PFSK-1 (cell line): Measurements from ENCODE around the gene SRA1.

Experiments used
- FOXP2 ChIP-seq: optimal IDR thresholded peaks from 2 replicates; pipeline ENCODE3; 2011; ENCODE audit warnings: borderline replicate concordance, control low read depth, inconsistent platforms; ENCODE audit not compliant: insufficient read depth; ENCODE audit errors: extremely low read length, extremely low read depth
- POLR2AphosphoS5 ChIP-seq: IDR thresholded peaks from 2 replicates; pipeline ENCODE4 v1.6.1; 2012; ENCODE audit warnings: low read depth, mild to moderate bottlenecking, control low read depth, low read length, moderate library complexity
- SIN3A ChIP-seq: IDR thresholded peaks from 2 replicates; pipeline ENCODE4 v1.6.1; 2012; ENCODE audit warnings: mild to moderate bottlenecking, low read length, moderate library complexity, borderline replicate concordance; ENCODE audit not compliant: insufficient read depth
- TAF1 ChIP-seq: IDR thresholded peaks from 2 replicates; pipeline ENCODE4 v1.6.1; 2012; ENCODE audit warnings: low read length, control low read depth, borderline replicate concordance; ENCODE audit not compliant: insufficient read depth
- TF ChIP-seq, protein P1 (sequence below), 2 experiments: IDR thresholded peaks; 2 replicates each; pipeline versions ENCODE4 v1.6.1 to v1.8.0; 2011 to 2012; ENCODE audit warnings: low read depth in 2 of 2, low read length in 2 of 2, control low read depth in 1 of 2, inconsistent platforms in 1 of 2, mild to moderate bottlenecking in 1 of 2, moderate library complexity in 1 of 2; ENCODE audit not compliant: insufficient read depth in 1 of 2

Gene SRA1

GRCh38 chr5:140570488-140570887 is 13.2 kb upstream of the SRA1 start:
- TF ChIP-seq, protein P1, sequence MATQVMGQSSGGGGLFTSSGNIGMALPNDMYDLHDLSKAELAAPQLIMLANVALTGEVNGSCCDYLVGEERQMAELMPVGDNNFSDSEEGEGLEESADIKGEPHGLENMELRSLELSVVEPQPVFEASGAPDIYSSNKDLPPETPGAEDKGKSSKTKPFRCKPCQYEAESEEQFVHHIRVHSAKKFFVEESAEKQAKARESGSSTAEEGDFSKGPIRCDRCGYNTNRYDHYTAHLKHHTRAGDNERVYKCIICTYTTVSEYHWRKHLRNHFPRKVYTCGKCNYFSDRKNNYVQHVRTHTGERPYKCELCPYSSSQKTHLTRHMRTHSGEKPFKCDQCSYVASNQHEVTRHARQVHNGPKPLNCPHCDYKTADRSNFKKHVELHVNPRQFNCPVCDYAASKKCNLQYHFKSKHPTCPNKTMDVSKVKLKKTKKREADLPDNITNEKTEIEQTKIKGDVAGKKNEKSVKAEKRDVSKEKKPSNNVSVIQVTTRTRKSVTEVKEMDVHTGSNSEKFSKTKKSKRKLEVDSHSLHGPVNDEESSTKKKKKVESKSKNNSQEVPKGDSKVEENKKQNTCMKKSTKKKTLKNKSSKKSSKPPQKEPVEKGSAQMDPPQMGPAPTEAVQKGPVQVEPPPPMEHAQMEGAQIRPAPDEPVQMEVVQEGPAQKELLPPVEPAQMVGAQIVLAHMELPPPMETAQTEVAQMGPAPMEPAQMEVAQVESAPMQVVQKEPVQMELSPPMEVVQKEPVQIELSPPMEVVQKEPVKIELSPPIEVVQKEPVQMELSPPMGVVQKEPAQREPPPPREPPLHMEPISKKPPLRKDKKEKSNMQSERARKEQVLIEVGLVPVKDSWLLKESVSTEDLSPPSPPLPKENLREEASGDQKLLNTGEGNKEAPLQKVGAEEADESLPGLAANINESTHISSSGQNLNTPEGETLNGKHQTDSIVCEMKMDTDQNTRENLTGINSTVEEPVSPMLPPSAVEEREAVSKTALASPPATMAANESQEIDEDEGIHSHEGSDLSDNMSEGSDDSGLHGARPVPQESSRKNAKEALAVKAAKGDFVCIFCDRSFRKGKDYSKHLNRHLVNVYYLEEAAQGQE (IDR thresholded peaks at IDR 0.05; ENCODE audit: insufficient read depth in 1 of 2, low read depth in 2 of 2, low read length in 2 of 2) = no peak
- TF ChIP-seq SIN3A (no peak), FOXP2 (no peak), TAF1 (no peak), POLR2AphosphoS5 (no peak)

GRCh38 chr5:140570058-140570457 is 12.8 kb upstream of the SRA1 start:
- TF ChIP-seq FOXP2 (no peak), SIN3A (no peak), TAF1 (no peak), POLR2AphosphoS5 (no peak)
- TF ChIP-seq, protein P1 (IDR thresholded peaks at IDR 0.05; ENCODE audit: insufficient read depth in 1 of 2, low read depth in 2 of 2, low read length in 2 of 2) = no peak

DNA sequence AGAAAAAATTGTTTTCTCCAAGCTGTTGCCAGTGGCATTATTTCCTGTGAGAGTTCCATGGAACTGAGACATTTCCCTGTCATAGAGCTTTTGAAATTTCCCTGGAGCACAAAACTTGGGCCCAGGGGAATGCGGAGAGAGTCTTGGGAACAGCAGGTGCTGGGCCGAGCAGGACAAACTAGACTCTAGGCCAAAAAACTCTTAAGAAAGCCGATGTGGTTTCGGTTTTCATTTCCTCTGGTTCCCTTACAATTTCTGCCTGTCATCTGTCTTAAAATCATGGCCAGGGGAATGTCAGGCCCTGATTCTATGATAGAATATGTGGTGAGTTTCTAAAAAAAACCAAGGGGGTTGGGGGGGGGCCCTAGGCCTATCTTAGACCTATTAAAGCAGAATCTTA is 11.9 kb upstream of the SRA1 start:
- TF ChIP-seq, protein P1 (IDR thresholded peaks at IDR 0.05; ENCODE audit: insufficient read depth in 1 of 2, low read depth in 2 of 2, low read length in 2 of 2) = no peak
- no peak for TF ChIP-seq SIN3A
- TF ChIP-seq FOXP2 = no peak
- TF ChIP-seq POLR2AphosphoS5 = no peak
- no peak for TF ChIP-seq TAF1

DNA sequence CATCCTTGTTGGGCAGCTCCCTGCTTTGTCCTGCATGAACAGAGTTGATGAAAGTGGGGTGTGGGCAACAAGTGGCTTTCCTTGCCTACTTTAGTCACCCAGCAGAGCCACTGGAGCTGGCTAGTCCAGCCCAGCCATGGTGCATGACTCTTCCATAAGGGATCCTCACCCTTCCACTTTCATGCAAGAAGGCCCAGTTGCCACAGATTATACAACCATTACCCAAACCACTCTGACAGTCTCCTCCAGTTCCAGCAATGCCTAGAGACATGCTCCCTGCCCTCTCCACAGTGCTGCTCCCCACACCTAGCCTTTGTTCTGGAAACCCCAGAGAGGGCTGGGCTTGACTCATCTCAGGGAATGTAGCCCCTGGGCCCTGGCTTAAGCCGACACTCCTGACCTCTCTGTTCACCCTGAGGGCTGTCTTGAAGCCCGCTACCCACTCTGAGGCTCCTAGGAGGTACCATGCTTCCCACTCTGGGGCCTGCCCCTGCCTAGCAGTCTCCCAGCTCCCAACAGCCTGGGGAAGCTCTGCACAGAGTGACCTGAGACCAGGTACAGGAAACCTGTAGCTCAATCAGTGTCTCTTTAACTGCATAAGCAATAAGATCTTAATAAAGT is 11.3 kb upstream of the SRA1 start:
- TF ChIP-seq TAF1 (no peak), POLR2AphosphoS5 (no peak), SIN3A (no peak), FOXP2 (no peak)
- TF ChIP-seq, protein P1 (IDR thresholded peaks at IDR 0.05; ENCODE audit: insufficient read depth in 1 of 2, low read depth in 2 of 2, low read length in 2 of 2) = no peak

DNA sequence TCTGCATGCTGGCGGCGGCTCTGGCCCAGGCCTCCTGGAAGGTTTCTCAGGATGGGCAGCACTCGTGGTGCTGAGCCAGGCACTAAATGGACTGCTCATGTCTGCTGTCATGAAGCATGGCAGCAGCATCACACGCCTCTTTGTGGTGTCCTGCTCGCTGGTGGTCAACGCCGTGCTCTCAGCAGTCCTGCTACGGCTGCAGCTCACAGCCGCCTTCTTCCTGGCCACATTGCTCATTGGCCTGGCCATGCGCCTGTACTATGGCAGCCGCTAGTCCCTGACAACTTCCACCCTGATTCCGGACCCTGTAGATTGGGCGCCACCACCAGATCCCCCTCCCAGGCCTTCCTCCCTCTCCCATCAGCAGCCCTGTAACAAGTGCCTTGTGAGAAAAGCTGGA is 10.6 kb upstream of the SRA1 start:
- TF ChIP-seq POLR2AphosphoS5 (no peak), FOXP2 (no peak), SIN3A (no peak), TAF1 (no peak)
- TF ChIP-seq, protein P1 (IDR thresholded peaks at IDR 0.05; ENCODE audit: insufficient read depth in 1 of 2, low read depth in 2 of 2, low read length in 2 of 2) = no peak
